Superior temporal gyrus (tissue), 1 donor: ENCODE measurements around the gene UPK3A.

Source experiments
- DNase-seq: peaks from one replicate; pipeline ENCODE4 v3.0.0-alpha.2; 2016; ENCODE audit errors: extremely low spot score

Gene UPK3A

GRCh38 chr22:45329530-45329936, 44.8 kb downstream of the UPK3A start:
- DNase-seq, result peak; percentile 69

DNA sequence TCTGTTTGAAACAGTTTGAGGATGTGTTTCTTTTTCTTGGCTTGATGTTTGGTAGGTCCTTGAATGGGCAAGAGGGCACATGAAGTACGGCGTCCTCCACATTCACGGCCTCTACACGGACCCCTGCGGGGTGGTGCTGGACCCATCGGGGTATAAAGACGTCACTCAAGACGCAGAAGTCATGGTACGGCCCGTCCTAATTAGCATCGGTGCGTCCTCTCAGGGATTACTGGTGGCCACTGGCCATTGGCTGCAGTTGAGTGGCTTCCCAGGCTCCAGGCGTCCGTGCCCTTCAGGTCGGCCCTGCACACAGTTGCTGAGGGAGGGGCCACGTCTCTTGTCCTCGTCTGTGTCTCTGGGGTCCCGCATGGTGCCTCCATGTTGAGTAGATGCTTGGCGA, 45.8 kb downstream of the UPK3A start:
- no peak for DNase-seq

DNA sequence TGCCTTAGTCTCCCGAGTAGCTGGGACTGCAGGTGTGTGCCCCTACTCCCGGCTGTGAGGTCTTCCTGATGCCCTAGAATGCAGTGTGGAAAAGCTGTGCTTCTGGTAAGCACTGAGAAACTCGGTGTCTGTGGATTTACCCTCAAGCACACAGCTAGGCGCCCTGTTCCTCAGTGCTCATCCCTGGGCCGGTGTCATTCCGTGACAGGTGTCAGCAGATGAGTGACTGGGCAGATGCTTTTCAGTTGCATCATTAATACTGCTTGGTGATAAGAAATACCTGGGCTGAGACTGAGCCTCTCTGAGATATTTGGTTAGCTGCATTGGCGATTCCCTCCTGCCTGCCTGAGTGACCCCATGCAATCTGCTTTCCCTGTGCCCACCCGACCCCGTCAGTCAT, 46.7 kb downstream of the UPK3A start:
- DNase-seq, result no peak

- DNase-seq, result no peak
These were observed 47.3 kb downstream of the UPK3A start for GRCh38 chr22:45332001-45332400.

DNA sequence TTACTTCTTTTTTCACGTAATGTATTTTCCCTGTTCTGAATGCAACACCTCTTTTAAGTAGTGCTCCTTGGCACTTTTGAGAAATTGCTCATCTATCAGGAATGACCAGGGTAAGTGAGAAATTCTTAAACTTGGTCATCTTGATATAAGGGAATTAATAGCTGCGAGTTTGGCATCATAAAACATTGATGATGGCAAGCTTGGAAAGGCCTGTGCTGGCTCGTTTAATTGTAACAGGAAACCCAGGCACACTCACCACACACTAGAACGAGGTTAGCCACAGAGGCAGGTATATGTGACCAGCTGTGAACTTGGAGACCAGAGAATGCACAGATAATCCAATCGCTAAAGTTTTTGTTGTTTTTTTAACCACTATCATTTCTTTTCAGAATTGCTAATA, 49.3 kb downstream of the UPK3A start:
- no peak for DNase-seq

DNA sequence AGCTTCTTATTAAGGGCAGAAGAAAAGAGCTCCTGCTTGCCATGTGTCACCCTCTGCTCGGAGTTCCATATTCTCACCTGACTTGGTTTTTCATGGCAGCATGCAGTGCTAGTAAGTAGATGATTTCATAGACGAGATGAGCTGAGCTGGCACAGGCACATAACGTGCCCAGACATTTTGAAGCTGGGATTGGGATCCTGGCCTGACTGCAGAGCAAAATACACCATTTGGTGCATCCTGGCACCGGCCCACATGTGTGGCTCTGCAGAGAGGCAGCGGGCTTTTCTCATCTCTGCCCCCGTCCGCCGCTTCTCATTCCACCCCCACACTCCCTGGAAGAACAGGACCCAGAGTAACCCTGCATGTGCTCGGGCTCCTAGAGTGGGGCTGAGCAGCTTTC, 49.8 kb downstream of the UPK3A start:
- DNase-seq, result peak; percentile 62

GRCh38 chr22:45335021-45335818, 50.5 kb downstream of the UPK3A start:
- peak; percentile 23 for DNase-seq

DNA sequence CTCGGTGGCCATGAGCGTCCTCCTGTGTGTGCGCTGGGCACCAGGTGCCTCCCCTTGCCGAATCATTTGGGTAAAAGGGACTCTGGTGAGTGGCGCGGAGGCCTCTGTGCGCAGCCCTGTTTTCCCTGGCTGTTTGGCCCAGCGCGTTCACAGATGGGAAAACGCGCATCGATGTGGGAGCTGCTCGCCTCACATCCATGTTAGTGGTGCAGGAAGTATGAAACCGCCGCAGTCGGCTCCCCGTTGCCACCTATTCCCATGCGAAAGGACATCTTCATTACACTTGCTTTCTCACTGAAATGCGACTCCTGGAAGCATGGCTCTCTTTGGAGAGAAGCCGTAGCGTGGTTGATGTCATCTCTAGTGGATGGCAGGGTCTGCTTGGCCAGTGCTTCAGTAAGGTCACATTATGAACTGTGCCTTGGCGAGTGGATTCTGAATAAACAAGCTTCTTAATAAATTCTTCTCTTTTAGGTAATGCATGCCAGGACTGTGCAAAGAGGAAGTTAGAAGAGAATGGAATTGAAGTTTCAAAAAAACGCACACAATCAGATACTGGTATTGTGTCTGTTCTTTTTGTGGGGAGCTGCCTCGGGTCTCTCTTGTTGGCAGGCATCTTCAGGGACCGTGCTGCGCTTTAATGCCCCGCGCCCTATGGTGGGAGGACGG, 51.2 kb downstream of the UPK3A start:
- no peak for DNase-seq

GRCh38 chr22:45336971-45337431, 52.3 kb downstream of the UPK3A start:
- peak; percentile 68 for DNase-seq

DNA sequence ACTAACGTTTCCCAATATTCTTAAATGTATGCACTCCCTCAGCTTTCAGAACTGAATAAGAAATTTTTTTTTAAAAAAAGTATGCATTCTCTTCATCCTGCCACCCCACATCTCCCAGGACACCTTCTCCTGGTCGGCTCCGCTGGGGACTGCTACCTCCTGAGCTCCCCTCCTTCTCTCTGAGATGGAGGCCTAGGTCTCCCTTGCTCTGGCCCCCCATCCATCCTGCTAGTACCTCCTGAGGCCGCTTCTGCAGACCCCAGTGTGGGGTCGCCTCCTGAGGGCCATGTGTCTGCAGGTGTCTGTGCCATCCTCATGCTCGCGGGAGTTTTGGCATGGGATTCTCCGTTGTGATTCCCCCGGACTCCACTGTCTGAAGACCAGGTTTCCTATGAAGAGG, 52.8 kb downstream of the UPK3A start:
- DNase-seq, result no peak

- no peak for DNase-seq
These were observed 54.0 kb downstream of the UPK3A start for GRCh38 chr22:45338795-45339194.

GRCh38 chr22:45340323-45340722, 55.6 kb downstream of the UPK3A start:
- DNase-seq, result no peak

DNA sequence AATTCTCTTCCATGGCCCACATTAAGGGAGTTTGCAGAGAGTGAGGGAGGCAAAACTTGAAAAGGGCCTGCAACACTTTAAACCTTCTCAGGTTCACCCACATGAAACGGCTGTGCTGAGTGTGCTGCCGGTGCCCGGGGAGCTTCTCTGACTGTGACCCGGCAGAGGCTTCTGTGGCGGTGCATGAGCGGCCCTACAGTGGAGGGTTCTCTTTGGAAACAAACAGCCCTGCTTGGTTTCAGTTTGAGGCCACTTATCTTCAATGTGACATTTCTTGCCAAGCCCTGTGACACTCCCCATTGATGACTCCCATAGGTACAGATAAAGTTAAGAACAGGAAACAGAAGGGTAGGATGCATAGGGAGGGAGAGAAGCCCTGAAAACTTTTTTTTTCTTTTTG, 56.7 kb downstream of the UPK3A start:
- DNase-seq, result no peak

- DNase-seq, result no peak
These were observed 58.4 kb downstream of the UPK3A start for GRCh38 chr22:45343143-45343542.

DNA sequence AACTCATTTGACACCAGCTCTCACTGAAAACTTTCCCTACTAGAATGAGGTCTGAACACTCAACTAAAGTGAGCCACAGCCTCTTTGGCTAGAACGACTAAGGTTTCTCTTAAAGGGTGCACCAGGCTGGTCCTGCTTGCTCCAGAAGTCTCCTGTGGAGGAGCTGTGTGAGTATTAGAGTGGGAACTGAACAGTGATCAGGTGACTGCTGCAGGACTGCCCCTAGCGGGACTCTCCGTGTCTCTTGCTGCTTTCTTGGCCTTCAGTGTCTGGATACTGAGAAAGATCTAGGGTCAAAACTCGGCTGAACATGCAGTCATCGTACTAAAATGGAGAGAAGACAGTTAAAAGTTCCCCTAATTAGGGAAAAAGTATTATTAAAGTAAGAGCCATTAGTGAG, 59.6 kb downstream of the UPK3A start:
- DNase-seq, result no peak
